Ascending aorta (tissue), 2 donors: ENCODE results near the gene ARID5A. TPM values are rescaled to one million over a fixed set of nuclear protein-coding genes. Genes with fewer than 3 reads are reported as not detected.

Source experiments
- DNase-seq, 2 donors: peaks; one replicate each; pipeline ENCODE4 v3.0.0-alpha.2; 2019; ENCODE audit warnings: low spot score in 2 of 2
- H3K27ac ChIP-seq, 2 donors: fragments of 200-600 bp; sonication (generic); one replicate each; pipeline ENCODE4 v1.5.1; 2016 to 2017; ENCODE audit warnings: mild to moderate bottlenecking in 1 of 2
- H3K27me3 ChIP-seq: fragments of 200-600 bp; sonication (generic); one replicate; pipeline ENCODE4 v1.5.1; 2017
- H3K36me3 ChIP-seq, 2 donors: fragments of 200-600 bp; sonication (generic); one replicate each; pipeline ENCODE4 v1.5.1; 2016
- H3K4me1 ChIP-seq, 2 donors: fragments of 200-600 bp; sonication (generic); one replicate each; pipeline ENCODE4 v1.5.1; 2016 to 2017; ENCODE audit warnings: mild to moderate bottlenecking in 1 of 2
- H3K4me3 ChIP-seq, 2 donors: fragments of 200-600 bp; sonication (generic); one replicate each; pipeline ENCODE4 v1.5.1; 2016 to 2017; ENCODE audit warnings: mild to moderate bottlenecking in 1 of 2
- H3K9me3 ChIP-seq, 2 donors: fragments of 200-600 bp; sonication (generic); one replicate each; pipeline ENCODE4 v1.5.1; 2016
- intact Hi-C: fragments of 100-400 bp; cut with DNase I; formaldehyde crosslinking; loops from one replicate; pipeline ENCODE4 v1.15.1; 2023
- total RNA-seq: library from RNA; depleted of rRNA; stranded (reverse); fragments of >200 nt; gene quantifications from one replicate; pipeline ENCODE4 v1.1.0, GENCODE V29; 2016
- TF ChIP-seq, protein P1 (sequence below), 3 experiments: fragments of 200-600 bp in 2 of 3; fragments of 450-650 bp in 1 of 3; sonication (generic) in 2 of 3; IDR thresholded peaks; one replicate each; pipeline ENCODE4 v1.5.1; 2016 to 2019; ENCODE audit warnings: antibody characterized with exemption in 3 of 3, mild to moderate bottlenecking in 1 of 3, moderate library complexity in 1 of 3

The ARID5A gene
- total RNA-seq, 1 donor from 2014 or later: 267 TPM

DNA sequence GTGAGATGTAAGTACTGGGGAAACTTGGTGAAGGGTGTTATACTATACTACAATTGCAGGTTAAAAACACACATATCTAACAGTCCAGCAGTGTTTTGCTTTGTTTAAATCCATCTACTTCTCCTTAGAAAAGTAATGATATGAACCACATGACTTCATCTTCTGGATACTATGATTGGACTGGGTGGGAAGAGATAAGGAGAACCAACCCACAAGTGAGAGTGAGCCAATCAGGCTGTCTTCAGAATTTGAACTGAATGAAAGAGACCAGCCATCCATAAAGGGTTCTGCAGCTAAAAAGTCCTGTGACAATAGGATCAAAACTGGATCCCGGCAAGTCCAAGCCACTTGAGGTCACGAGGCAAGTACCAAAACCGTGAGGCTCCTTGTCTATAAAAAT, 54.9 kb downstream of the ARID5A start:
- TF ChIP-seq, protein P1, sequence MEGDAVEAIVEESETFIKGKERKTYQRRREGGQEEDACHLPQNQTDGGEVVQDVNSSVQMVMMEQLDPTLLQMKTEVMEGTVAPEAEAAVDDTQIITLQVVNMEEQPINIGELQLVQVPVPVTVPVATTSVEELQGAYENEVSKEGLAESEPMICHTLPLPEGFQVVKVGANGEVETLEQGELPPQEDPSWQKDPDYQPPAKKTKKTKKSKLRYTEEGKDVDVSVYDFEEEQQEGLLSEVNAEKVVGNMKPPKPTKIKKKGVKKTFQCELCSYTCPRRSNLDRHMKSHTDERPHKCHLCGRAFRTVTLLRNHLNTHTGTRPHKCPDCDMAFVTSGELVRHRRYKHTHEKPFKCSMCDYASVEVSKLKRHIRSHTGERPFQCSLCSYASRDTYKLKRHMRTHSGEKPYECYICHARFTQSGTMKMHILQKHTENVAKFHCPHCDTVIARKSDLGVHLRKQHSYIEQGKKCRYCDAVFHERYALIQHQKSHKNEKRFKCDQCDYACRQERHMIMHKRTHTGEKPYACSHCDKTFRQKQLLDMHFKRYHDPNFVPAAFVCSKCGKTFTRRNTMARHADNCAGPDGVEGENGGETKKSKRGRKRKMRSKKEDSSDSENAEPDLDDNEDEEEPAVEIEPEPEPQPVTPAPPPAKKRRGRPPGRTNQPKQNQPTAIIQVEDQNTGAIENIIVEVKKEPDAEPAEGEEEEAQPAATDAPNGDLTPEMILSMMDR (IDR thresholded peaks at IDR 0.05): no peak
- Histone ChIP-seq H3K4me3 (no peak overlapping the region), H3K27ac (no peak overlapping the region), H3K4me1 (no peaks in the 10 kb centered on the region), H3K27me3 (no peaks in the 10 kb centered on the region), H3K9me3 (no peaks in the 10 kb centered on the region), H3K36me3 (peaks cover 34 to 50% of the 10 kb centered on the region in 2 donors)
- no peak for DNase-seq
- intact Hi-C loops: no loop called here

DNA sequence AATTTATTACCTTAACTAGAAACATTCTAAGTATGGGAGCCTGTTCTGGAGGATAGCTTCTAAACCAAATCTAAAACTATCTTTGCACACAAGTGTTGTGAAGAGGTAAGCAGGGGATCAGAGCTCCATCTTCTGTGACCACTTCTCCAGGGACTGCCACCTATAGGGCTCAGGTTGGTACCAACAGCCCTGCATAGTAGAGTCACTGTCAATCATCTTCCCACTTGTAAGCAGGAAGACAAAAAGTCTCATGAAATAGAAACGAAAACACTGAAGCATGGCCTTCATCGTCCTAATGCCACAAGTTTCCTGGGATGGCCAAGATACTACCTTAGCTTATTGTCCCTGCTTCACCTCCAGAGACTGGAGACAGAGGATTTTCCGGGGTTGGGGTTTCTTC, 57.7 kb downstream of the ARID5A start:
- intact Hi-C loops: no loop called here
- no peaks in the 10 kb centered on the region for H3K9me3 ChIP-seq
- TF ChIP-seq, protein P1 (IDR thresholded peaks at IDR 0.05): no peak

DNA sequence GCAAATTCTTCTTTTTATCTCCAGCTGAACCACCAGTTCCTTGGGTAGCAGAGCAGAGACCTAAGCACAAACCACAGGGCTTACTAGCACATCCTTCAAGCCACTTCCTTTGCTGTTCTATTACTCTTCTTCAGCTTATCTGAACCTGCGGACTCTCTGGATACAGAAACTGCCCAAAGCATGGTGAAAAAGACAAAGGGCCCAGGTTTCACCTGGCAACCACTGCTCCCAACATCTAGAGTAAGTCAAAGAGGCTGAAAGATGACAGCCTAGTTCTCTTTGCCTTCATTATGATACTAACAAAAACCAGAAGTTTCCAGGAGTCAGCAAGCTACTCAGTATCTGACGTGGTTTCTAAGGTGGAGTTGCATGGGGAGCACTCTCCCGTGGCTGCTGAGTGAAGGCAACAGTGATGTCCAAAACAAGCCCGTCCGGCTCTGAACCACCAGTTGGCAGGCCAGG, 58.2 kb downstream of the ARID5A start:
- Histone ChIP-seq H3K36me3 (peaks cover 51 to 65% of the 10 kb centered on the region in 2 donors), H3K4me3 (no peak overlapping the region)

More for the DNA sequence above, 57.7 kb downstream of the ARID5A start:
- Histone ChIP-seq H3K27ac (no peak overlapping the region), H3K4me1 (no peaks in the 10 kb centered on the region), H3K4me3 (no peak overlapping the region), H3K27me3 (no peaks in the 10 kb centered on the region), H3K36me3 (peaks cover 47 to 65% of the 10 kb centered on the region in 2 donors)
- DNase-seq: no peak

DNA sequence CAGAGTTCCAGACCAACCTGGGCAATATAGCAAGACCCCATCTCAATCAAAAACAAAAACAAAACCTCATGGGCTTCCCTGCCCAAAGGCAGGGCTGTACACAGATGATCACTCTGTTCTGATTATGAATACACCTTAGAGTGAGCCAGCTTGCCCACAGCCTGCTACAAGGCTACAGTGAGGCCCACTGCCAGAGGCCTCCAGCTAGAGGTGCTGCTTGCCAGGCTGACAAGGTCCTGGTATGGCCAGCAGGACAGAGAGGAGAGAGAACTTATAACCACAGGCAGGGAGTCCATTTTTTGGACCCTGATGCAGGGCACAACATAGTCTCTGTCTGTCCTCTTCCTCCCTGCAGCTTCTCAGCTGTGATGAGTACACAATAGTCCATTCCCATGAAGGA, 60.0 kb downstream of the ARID5A start:
- no peak overlapping the region for H3K27ac ChIP-seq
- TF ChIP-seq, protein P1 (IDR thresholded peaks at IDR 0.05): no peak
- no peaks in the 10 kb centered on the region for H3K9me3 ChIP-seq
- H3K4me1 ChIP-seq: no peaks in the 10 kb centered on the region
- DNase-seq: no peak
- intact Hi-C loops: no loop called here
- H3K27me3 ChIP-seq: no peaks in the 10 kb centered on the region
- no peak overlapping the region for H3K4me3 ChIP-seq
- H3K36me3 ChIP-seq: peaks cover 66 to 81% of the 10 kb centered on the region in 2 donors

More for the DNA sequence above, 58.2 kb downstream of the ARID5A start:
- Histone ChIP-seq H3K9me3 (no peaks in the 10 kb centered on the region), H3K4me1 (no peaks in the 10 kb centered on the region), H3K27me3 (no peaks in the 10 kb centered on the region), H3K27ac (no peak overlapping the region)
- intact Hi-C loops: no loop called here
- no peak for DNase-seq
- TF ChIP-seq, protein P1 (IDR thresholded peaks at IDR 0.05): no peak

DNA sequence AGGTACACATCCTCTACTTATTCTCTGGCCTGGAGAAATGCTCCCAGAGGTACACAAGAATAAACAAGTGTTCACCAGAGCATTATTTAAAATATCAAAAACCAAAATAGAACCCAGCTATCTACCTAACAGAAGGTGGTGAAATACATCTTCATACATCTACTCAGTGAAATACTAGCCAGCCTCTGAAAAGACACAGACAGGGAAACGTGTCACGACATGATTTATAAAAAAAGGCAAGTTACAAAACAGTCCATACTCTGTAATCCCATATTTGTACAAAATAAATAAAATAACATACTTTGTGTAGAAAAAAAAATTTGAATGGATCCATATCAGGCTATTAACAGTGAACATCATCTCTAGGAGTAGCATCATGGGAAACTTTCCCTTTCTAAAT, 63.4 kb downstream of the ARID5A start:
- intact Hi-C loops: no loop called here
- no peaks in the 10 kb centered on the region for H3K9me3 ChIP-seq
- H3K4me1 ChIP-seq: no peaks in the 10 kb centered on the region
- no peaks in the 10 kb centered on the region for H3K27me3 ChIP-seq
- no peak for DNase-seq
- TF ChIP-seq, protein P1 (IDR thresholded peaks at IDR 0.05): no peak
- H3K4me3 ChIP-seq: no peak overlapping the region
- peaks cover 79 to 83% of the 10 kb centered on the region in 2 donors for H3K36me3 ChIP-seq
- H3K27ac ChIP-seq: no peak overlapping the region
